HEK293 (cell line): ENCODE results near the gene PPP1R12C.

ENCODE experiments used
- BCL6B ChIP-seq: fragments of 450-650 bp; formaldehyde crosslinking; IDR thresholded peaks from 2 replicates; pipeline ENCODE4 v1.5.1; 2017; ENCODE audit warnings: missing biosample characterization, missing genetic modification characterization
- KLF17 ChIP-seq: fragments of 450-650 bp; formaldehyde crosslinking; IDR thresholded peaks from 2 replicates; pipeline ENCODE4 v1.5.1; 2016; ENCODE audit warnings: missing biosample characterization, missing genetic modification characterization
- KLF8 ChIP-seq: fragments of 450-650 bp; formaldehyde crosslinking; IDR thresholded peaks from 2 replicates; pipeline ENCODE4 v1.5.1; 2016; ENCODE audit warnings: missing biosample characterization, missing genetic modification characterization
- KLF9 ChIP-seq: fragments of 450-650 bp; formaldehyde crosslinking; IDR thresholded peaks from 2 replicates; pipeline ENCODE4 v1.5.1; 2016; ENCODE audit warnings: missing biosample characterization, missing genetic modification characterization, low read depth
- ZFP37 ChIP-seq: fragments of 450-650 bp; formaldehyde crosslinking; IDR thresholded peaks from 2 replicates; pipeline ENCODE4 v1.5.1; 2016; ENCODE audit warnings: missing biosample characterization, missing genetic modification characterization
- ZFP69B ChIP-seq: fragments of 450-650 bp; formaldehyde crosslinking; IDR thresholded peaks from 2 replicates; pipeline ENCODE4 v1.5.1; 2016; ENCODE audit warnings: missing biosample characterization, missing genetic modification characterization
- ZNF133 ChIP-seq: fragments of 450-650 bp; formaldehyde crosslinking; IDR thresholded peaks from 2 replicates; pipeline ENCODE4 v1.5.1; 2016; ENCODE audit warnings: missing biosample characterization, missing genetic modification characterization
- ZNF140 ChIP-seq: fragments of 450-650 bp; formaldehyde crosslinking; IDR thresholded peaks from 2 replicates; pipeline ENCODE4 v1.5.1; 2016; ENCODE audit warnings: missing biosample characterization, missing genetic modification characterization
- ZNF18 ChIP-seq: fragments of 450-650 bp; formaldehyde crosslinking; IDR thresholded peaks from 2 replicates; pipeline ENCODE4 v1.5.1; 2016; ENCODE audit warnings: missing biosample characterization, missing genetic modification characterization
- ZNF184 ChIP-seq: fragments of 450-650 bp; IDR thresholded peaks from 2 replicates; pipeline ENCODE4 v1.5.1; 2018; ENCODE audit warnings: missing biosample characterization, mild to moderate bottlenecking, missing genetic modification characterization
- ZNF2 ChIP-seq: fragments of 450-650 bp; formaldehyde crosslinking; IDR thresholded peaks from 2 replicates; pipeline ENCODE4 v1.5.1; 2016; ENCODE audit warnings: missing biosample characterization, missing genetic modification characterization
- ZNF223 ChIP-seq: fragments of 450-650 bp; formaldehyde crosslinking; IDR thresholded peaks from 2 replicates; pipeline ENCODE4 v1.5.1; 2016; ENCODE audit warnings: missing biosample characterization, missing genetic modification characterization
- ZNF280C ChIP-seq: fragments of 450-650 bp; formaldehyde crosslinking; IDR thresholded peaks from 2 replicates; pipeline ENCODE4 v1.5.1; 2016; ENCODE audit warnings: missing biosample characterization, missing genetic modification characterization
- ZNF350 ChIP-seq: fragments of 450-650 bp; formaldehyde crosslinking; IDR thresholded peaks from 2 replicates; pipeline ENCODE4 v1.5.0; 2017; ENCODE audit warnings: missing biosample characterization, mild to moderate bottlenecking, missing genetic modification characterization
- ZNF366 ChIP-seq: fragments of 450-650 bp; formaldehyde crosslinking; conservative IDR thresholded peaks from 2 replicates; pipeline ENCODE4 v1.5.1; 2016; ENCODE audit warnings: missing biosample characterization, missing genetic modification characterization
- ZNF423 ChIP-seq: fragments of 450-650 bp; formaldehyde crosslinking; IDR thresholded peaks from 2 replicates; pipeline ENCODE4 v1.5.1; 2016; ENCODE audit warnings: missing biosample characterization, missing genetic modification characterization
- ZNF433 ChIP-seq: fragments of 450-650 bp; formaldehyde crosslinking; IDR thresholded peaks from 2 replicates; pipeline ENCODE4 v1.5.1; 2016; ENCODE audit warnings: missing biosample characterization, missing genetic modification characterization, low read depth
- ZNF513 ChIP-seq: fragments of 450-650 bp; IDR thresholded peaks from 2 replicates; pipeline ENCODE4 v1.5.1; 2018; ENCODE audit warnings: missing biosample characterization, missing genetic modification characterization
- ZNF518A ChIP-seq: fragments of 450-650 bp; formaldehyde crosslinking; conservative IDR thresholded peaks from 2 replicates; pipeline ENCODE4 v1.5.1; 2016; ENCODE audit warnings: low read depth, missing biosample characterization, missing genetic modification characterization
- ZNF600 ChIP-seq: fragments of 450-650 bp; formaldehyde crosslinking; IDR thresholded peaks from 2 replicates; pipeline ENCODE4 v1.5.1; 2016; ENCODE audit warnings: missing biosample characterization, missing genetic modification characterization
- ZNF658 ChIP-seq: fragments of 450-650 bp; formaldehyde crosslinking; IDR thresholded peaks from 2 replicates; pipeline ENCODE4; 2016; ENCODE audit warnings: missing biosample characterization, missing genetic modification characterization
- ZNF670 ChIP-seq: fragments of 450-650 bp; formaldehyde crosslinking; IDR thresholded peaks from 2 replicates; pipeline ENCODE4 v1.5.1; 2016; ENCODE audit warnings: missing biosample characterization, missing genetic modification characterization, low read depth
- ZNF677 ChIP-seq: fragments of 450-650 bp; IDR thresholded peaks from 2 replicates; pipeline ENCODE4 v1.5.0; 2018; ENCODE audit warnings: missing biosample characterization, mild to moderate bottlenecking, missing genetic modification characterization, moderate library complexity
- ZNF704 ChIP-seq: fragments of 450-650 bp; formaldehyde crosslinking; IDR thresholded peaks from 2 replicates; pipeline ENCODE4 v1.5.1; 2016; ENCODE audit warnings: missing biosample characterization, missing genetic modification characterization
- ZNF791 ChIP-seq: fragments of 450-650 bp; formaldehyde crosslinking; IDR thresholded peaks from 2 replicates; pipeline ENCODE4 v1.5.1; 2016; ENCODE audit warnings: missing biosample characterization, missing genetic modification characterization
- ZSCAN30 ChIP-seq: fragments of 450-650 bp; IDR thresholded peaks from 2 replicates; pipeline ENCODE4 v1.5.1; 2018; ENCODE audit warnings: missing biosample characterization, mild to moderate bottlenecking, missing genetic modification characterization, moderate library complexity

Gene PPP1R12C

GRCh38 chr19:55166530-55167268 is 49.3 kb upstream of the PPP1R12C start, which contains the start of gene DNAAF3 (continued):
- TF ChIP-seq ZNF18 (tag by site-specific recombination) (no peak), ZNF140 (tag by site-specific recombination) (no peak), ZNF600 (tag by site-specific recombination) (no peak), ZNF2 (tag by site-specific recombination) (peak; percentile 22; the same call in 1 of the 2 replicates), ZNF350 (tag by site-specific recombination) (peak; percentile 44; the same call in 1 of the 2 replicates), ZNF223 (no peak), KLF9 (peak; percentile 80), ZSCAN30 (peak; percentile 12; the same call in 1 of the 2 replicates), ZNF513 (tag by site-specific recombination) (no peak), ZNF366 (tag by site-specific recombination) (0 out of 2 replicates have a peak, but pooled peaks have one; percentile 28), ZNF670 (tag by site-specific recombination) (no peak), ZFP69B (tag by site-specific recombination) (no peak), KLF8 (tag by site-specific recombination) (peak; percentile 94), ZNF433 (tag by site-specific recombination) (no peak), ZFP37 (tag by site-specific recombination) (no peak), ZNF791 (tag by site-specific recombination) (no peak), ZNF184 (tag by site-specific recombination) (no peak), KLF17 (tag by site-specific recombination) (0 out of 2 replicates have a peak, but pooled peaks have one; percentile 41), ZNF658 (tag by site-specific recombination) (no peak), ZNF704 (tag by site-specific recombination) (no peak), ZNF133 (no peak), ZNF280C (no peak), ZNF518A (tag by site-specific recombination) (no peak), BCL6B (no peak), ZNF677 (tag by site-specific recombination) (no peak), ZNF423 (no peak)
